GM21367 (cell line): Measurements from ENCODE around the gene PKD2.
"Not testable (repeated sequence)": the region's sequence is repeated elsewhere in the genome, so short reads cannot be mapped to it uniquely, and the experiment has no call there.

Experiments used
- ATAC-seq: cut with Tn5 transposase; IDR thresholded peaks from one replicate; pipeline ENCODE4 v1.9.1; 2021; ENCODE audit not compliant: unreplicated experiment

PKD2 gene

DNA sequence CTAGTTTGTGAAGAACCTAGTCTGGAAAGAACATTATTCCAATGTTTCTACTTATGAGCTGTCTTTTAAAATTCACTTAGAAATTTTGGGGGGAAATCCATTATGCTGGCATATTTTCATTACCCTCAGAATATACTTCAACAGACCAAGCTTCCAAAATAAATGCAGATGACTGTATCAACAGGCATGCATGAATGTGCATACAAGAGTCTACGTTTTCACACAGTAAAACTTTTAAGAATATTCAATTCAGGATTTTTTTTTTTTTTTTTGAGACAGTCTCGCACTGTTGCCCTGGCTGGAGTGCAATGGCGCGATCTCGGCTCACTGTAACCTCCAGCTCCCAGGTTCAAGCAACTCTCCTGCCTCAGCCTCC, 101.3 kb downstream of the PKD2 start:
- no peak for ATAC-seq

DNA sequence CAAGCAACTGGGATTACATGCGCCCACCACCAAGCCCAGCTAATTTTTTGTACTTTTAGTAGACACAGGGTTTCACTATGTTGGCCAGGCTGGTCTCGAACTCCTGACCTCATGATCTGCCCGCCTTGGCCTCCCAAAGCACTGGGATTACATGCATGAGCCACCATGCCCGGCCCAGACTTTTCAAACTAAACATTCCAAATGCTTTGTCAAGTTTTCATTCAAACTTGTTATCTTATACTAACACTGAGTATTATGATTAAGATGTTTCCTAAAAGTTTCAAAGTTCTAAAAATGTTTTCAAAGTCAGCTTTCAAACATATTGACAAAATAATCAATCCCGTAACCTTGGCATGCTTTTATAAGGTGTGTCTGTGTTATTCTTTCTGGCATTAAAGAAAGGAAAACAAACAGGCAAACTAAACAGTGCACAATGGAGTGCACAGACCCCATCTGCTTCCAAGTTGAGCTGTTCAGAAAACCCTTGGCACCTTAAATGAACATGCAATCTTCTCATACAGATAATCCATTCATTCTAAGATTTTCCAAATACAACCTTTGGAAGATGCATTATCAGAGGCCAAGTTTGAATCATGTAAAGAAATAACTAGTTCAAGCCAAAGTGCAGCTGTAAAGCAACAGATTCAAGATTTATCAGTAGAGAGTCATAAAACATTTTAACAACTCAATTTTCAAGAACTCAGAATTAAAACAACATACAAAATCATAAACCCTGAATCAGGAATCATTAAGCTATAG, 101.9 kb downstream of the PKD2 start:
- ATAC-seq = no peak

DNA sequence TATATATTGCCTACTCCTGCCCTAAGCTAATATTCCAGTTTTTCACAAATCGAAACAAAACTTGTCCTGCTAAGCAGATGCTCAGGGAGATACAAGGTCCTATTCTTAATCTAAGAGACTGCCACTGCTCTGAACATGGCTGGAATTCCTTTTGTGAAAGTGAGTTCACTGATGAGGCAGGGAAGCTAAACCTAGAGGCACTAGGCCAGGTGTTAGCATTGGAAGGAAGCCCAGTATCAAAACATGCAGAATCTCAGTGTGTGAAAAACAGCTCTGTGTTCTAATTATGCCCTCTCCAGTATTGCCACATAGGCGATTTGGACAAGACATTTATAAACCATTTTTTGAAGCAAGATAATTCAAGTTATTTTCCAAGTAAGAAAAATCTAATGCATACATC, 103.4 kb downstream of the PKD2 start:
- no peak for ATAC-seq

DNA sequence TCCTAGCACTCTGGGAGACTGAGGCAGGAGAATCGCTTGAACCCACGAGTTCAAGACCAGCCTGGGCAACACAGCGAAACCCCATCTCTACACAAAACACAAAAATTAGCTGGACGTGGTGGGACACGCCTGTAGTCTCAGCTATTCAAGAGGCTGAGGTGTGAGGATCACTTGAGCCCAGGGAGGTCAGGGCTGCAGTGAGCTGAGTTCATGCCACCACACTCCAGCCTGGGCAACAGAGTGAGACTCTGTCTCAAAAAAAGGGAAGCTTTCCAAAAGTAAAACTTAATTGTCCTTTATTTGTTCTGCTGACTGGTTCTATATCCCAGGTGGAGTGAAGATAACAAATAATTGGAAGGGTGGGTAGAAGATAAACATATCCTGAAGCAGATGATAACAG, 105.4 kb downstream of the PKD2 start:
- no peak for ATAC-seq

DNA sequence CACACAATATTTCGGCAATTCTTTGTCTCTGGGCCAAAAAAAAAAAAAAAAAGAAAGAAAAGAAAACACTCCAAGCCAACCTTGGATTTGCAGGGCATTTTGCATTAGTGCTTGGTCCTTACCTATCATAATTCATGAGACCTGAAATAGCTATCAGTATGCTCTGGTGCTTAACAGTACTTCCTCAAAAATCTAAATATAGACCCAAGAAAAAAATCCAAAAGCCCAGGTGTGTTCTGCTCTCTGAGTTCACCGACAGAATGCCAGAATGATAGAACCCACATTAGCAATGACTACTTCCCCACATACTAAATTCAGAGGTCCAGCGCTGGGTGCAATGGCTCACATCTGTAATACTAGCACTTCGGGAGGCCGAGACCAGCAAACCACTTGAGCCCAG, 108.2 kb downstream of the PKD2 start:
- no peak for ATAC-seq

DNA sequence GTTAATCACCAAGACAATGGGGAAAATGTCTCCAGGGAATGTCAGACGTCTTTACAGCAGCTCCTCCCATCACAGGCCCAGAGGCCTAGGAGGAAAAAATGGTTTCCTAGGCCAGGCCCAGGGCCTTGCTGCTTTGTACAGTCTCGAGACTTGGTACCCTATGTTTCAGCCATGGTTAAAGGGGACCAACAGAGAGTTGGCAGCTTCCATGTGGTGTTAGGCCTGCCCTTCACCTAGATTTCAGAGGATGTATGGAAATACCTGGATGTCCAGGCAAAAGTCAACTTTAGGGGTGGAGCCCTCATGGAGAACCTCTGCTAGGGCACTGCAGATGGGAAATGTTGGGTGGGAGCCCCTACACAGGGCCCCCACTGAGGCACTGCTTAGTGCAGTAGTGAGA, 112.5 kb downstream of the PKD2 start:
- no peak for ATAC-seq

DNA sequence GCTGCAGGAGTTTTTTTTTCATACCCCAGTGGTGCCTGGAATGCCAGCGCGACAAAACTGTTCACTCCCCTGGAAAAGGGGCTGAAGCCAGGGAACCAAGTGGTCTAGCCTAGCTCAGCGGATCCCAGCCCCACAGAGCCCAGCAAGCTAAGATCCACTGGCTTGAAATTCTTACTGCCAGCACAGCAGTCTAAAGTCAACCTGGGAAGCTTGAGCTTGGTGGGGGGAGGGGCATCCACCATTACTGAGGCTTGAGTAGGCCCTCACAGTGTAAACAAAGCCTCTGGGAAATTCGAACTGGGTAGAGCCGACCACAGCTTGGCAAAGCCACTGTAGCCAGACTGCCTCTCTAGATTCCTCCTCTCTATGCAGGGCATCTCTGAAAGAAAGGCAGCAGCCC, 114.8 kb downstream of the PKD2 start:
- ATAC-seq = not testable (repeated sequence)
